ENCODE measurements around the gene TMC5. TPM values are rescaled to one million over a fixed set of nuclear protein-coding genes. Genes with fewer than 3 reads are reported as not detected.
A peak's percentile ranks its signal among the peaks of the same experiment; 100 is the strongest.

The TMC5 gene
- polyA plus RNA-seq, 1 of the 3 experiments (the other 2 are of a cell fraction): not detected

DNA sequence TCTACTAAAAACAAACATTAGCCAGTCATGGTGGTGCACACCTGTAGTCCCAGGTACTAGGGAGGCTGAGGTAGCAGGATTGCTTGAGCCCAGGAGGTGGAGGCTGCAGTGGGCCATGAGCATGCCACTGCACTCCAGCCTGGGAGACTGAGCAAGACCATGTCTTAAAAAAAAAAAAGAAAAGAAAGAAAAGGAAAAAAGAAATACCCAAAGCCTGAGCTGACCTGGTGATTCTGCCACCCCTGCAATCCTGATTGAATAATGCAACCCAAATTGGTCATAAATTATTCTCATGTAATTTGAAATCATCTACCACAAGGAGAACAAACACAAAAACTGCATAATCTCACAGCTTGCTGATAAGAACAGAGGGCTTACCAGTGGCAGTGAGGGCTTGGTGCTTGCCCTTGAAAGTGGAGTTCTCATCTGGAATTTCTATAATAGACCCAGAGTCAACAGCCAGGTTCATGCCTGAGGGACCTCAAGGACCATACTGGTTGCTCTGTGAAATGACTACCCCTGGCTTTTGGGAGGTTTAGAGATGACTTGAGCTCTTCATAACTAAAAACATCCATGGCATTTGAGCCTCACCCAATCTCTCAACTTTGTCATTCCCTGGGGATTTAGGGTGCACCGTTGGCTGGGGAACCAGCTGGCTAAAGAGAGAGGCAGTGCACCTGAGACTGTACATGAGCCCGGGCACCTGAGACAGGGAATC lies 35.4 kb upstream of the TMC5 start (continued):
- no peak for TF ChIP-seq SMC3 (IDR thresholded peaks at IDR 0.05; ENCODE audit: low read depth, low read length)
- no peak for TF ChIP-seq MXI1 (IDR thresholded peaks at IDR 0.05; ENCODE audit: low read depth, low read length)

DNA sequence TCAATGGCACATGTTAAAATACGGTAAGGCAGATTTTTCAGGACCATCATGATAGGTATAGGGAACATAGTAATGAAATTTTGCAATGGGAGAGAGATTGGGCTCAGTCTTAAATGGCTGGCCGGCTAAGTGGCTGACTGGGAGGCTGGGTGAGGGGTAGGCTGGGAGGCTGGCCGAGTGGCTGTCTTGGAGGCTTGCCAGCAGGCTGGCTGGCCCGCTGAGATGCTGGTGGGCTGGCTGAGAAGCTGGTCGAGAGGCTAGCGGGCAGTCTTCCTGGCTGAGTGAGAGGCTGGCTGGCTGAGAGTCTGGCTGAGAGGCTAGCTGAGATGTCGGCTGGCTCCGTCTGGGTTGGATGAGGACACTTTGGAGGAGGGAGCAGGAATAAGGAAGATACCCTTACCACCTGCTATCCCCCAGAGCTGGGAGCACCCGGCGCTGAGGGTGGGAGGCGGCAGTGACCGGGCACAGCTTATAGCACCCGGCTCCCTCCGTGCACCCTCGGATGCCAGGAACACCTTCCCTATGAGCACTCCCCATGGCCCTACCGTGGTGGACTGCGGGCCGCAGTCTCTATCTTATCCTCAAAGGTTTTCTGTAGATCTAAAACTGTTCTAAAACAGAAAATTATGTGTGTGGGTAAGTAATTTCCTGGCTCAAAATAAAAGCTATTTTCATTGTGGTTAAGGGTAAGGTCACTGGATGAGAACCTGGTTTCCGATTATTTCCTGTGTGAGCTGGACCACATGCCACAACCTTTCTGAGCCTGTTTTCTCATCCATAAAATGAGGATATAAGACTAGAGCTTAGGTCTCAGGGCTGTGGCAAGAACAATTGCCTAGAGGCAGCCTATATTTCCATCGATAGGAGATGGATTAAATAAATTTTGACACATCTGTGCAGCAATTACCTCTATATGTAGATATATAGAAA lies 34.5 kb upstream of the TMC5 start:
- peaks cover 0 to 11% of the 10 kb centered on the region in 2 experiments; a peak in 1 of 4 replicates for H3K4me1 ChIP-seq (ENCODE audit: control insufficient read depth in 1 of 2, insufficient read depth in 2 of 2, low read depth in 1 of 2, low read length in 1 of 2)
- POLR2A ChIA-PET: interaction anchor here (0.6 to 1.2 kb wide), 2 partner anchors 118 to 138 kb away, joined by 3 to 4 read pairs; partner anchors contain the start of gene GDE1
- CTCF ChIA-PET: interaction anchor here (0.6 to 4.7 kb wide), 5 partner anchors 29 to 400 kb away, joined by 3 to 34 read pairs (median 4); no protein-coding TSS in a partner anchor
- DNase-seq: peak; percentile 78
- H3K4me3 ChIP-seq (ENCODE audit: low read depth in 2 of 2, low read length in 1 of 2): peak overlapping the region in 1 of 2 experiments; percentile 12; a peak in 1 of 4 replicates
- H3K36me3 ChIP-seq (replicated peaks in 1 of 2; ENCODE audit: control insufficient read depth in 1 of 2, insufficient read depth in 2 of 2, low read length in 1 of 2): no peaks in the 10 kb centered on the region
- no peak overlapping the region for H3K27ac ChIP-seq (ENCODE audit: low read depth in 2 of 2, low read length in 1 of 2)
- H3K9me2 ChIP-seq: no peaks in the 10 kb centered on the region
- H2AFZ ChIP-seq (ENCODE audit: low read depth): no peak overlapping the region
- H3K27me3 ChIP-seq (ENCODE audit: insufficient read depth): no peaks in the 10 kb centered on the region
- H4K20me1 ChIP-seq (ENCODE audit: insufficient read depth): no peaks in the 10 kb centered on the region
- no peaks in the 10 kb centered on the region for H3F3A ChIP-seq (replicated peaks; ENCODE audit: insufficient read depth)
- H3K79me2 ChIP-seq (ENCODE audit: insufficient read depth): no peaks in the 10 kb centered on the region
- no peak overlapping the region for H3K9ac ChIP-seq
- H3K4me2 ChIP-seq: no peak overlapping the region
- TF ChIP-seq TEAD4 (IDR thresholded peaks at IDR 0.05; ENCODE audit: borderline replicate concordance, insufficient read depth) (no peak), FOXM1 (IDR thresholded peaks at IDR 0.05; ENCODE audit: low read depth) (no peak), USF1 (IDR thresholded peaks at IDR 0.05; ENCODE audit: borderline replicate concordance, low read depth) (no peak), CTCF (IDR thresholded peaks at IDR 0.05) (no peak), SIN3A (IDR thresholded peaks at IDR 0.05; ENCODE audit: borderline replicate concordance, low read depth, low read length) (no peak), IRF3 (IDR thresholded peaks at IDR 0.05; ENCODE audit: low read depth, low read length) (no peak), SMC3 (IDR thresholded peaks at IDR 0.05; ENCODE audit: low read depth, low read length) (no peak), JUND (IDR thresholded peaks at IDR 0.05) (no peak), NFIC (IDR thresholded peaks at IDR 0.05; ENCODE audit: borderline replicate concordance) (no peak), USF2 (IDR thresholded peaks at IDR 0.05; ENCODE audit: borderline replicate concordance, low read depth, low read length) (no peak), PBX3 (IDR thresholded peaks at IDR 0.05) (no peak), POLR2AphosphoS5 (IDR thresholded peaks at IDR 0.05; ENCODE audit: low read depth, low read length) (no peak)
- no peaks in the 10 kb centered on the region for H3K9me3 ChIP-seq
- 17% methylated on average over 12 of the region's 20 CpGs for WGBS (ENCODE audit: low lambda C conversion rate)

All from SK-N-SH (cell line).